ENCODE measurements around the gene DNAH17. TPM values are rescaled to one million over a fixed set of nuclear protein-coding genes. Genes with fewer than 3 reads are reported as not detected.

The DNAH17 gene
- total RNA-seq, 1 experiment from 2014 or later, result 0.13 TPM

DNA sequence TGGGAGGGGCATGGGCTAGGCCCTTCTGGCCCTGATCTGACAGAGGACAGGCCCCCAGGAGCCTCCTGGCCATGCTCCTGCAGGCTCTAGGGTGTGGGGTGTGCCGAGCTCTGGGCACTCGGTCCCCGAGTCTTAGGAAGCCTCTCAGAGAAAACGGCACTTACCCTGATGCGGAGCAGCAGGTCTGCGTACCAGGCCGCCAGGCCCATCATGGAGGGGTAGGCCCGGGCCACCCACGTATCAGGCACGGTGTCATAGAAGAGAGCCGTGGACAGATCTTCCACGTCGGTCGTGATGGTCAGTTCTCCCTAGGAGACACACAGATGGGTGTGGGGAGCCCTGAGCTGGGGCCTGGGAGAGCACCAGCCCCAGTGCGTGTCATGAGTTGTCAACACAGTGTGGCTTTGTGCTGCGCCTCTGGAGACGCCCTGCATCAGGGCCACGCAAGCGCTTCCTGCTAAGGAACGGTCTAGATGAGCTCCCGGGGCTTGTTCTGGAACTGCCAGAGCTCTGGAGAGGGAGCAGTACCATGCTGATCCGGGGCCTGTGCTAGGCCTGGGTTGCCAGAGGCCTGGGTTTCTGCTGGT is 150.8 kb downstream of the DNAH17 start:
- Histone ChIP-seq H3K18ac (ENCODE audit: insufficient read length, low read depth, low read length) (no peak overlapping the region), H3K14ac (ENCODE audit: insufficient read depth, low read length) (no peak overlapping the region), H4K91ac (ENCODE audit: insufficient read length, low read depth, low read length) (no peak overlapping the region), H2BK12ac (ENCODE audit: insufficient read length, low read depth, low read length) (no peak overlapping the region), H3K4me2 (ENCODE audit: insufficient read depth, insufficient read length, low read length) (no peak overlapping the region), H2BK20ac (ENCODE audit: low read depth, low read length, poor library complexity, severe bottlenecking) (no peak overlapping the region), H3K27ac (ENCODE audit: insufficient read length, low read depth, low read length) (no peak overlapping the region), H2AFZ (ENCODE audit: low read length) (no peak overlapping the region), H2BK15ac (ENCODE audit: low read depth, low read length) (no peak overlapping the region), H4K5ac (ENCODE audit: insufficient read length, low read depth, low read length) (no peak overlapping the region), H3K9me3 (ENCODE audit: control insufficient read depth, low read depth, low read length) (no peaks in the 10 kb centered on the region), H3K4me1 (ENCODE audit: insufficient read depth, low read length) (no peaks in the 10 kb centered on the region; the same call in 1 of the 2 replicates), H3K23me2 (ENCODE audit: insufficient read length, low read depth, low read length, poor library complexity, severe bottlenecking) (no peaks in the 10 kb centered on the region), H3K79me1 (ENCODE audit: insufficient read depth, low read depth, low read length, poor library complexity, severe bottlenecking) (no peaks in the 10 kb centered on the region), H3K56ac (ENCODE audit: insufficient read length, low read depth, low read length) (no peak overlapping the region), H2AK5ac (ENCODE audit: insufficient read length, low read length) (no peak overlapping the region), H3T11ph (ENCODE audit: low read length) (no peak overlapping the region), H3K4ac (ENCODE audit: low read depth, low read length) (no peak overlapping the region), H3K79me2 (ENCODE audit: insufficient read depth, low read length) (no peaks in the 10 kb centered on the region), H2BK5ac (ENCODE audit: insufficient read length, low read length) (no peak overlapping the region), H3K27me3 (ENCODE audit: insufficient read depth, low read length) (no peaks in the 10 kb centered on the region), H4K20me1 (ENCODE audit: control insufficient read depth, insufficient read depth, insufficient read length) (peaks cover 2% of the 10 kb centered on the region), H4K8ac (replicated peaks; ENCODE audit: insufficient read length, low read depth, low read length) (no peak overlapping the region), H3K23ac (ENCODE audit: insufficient read length, low read depth, low read length) (no peak overlapping the region), H3K9ac (ENCODE audit: extremely low read depth, insufficient read length, low read length) (no peak overlapping the region), H2BK120ac (ENCODE audit: low read depth, low read length, poor library complexity, severe bottlenecking) (no peak overlapping the region)
- Mint-ChIP-seq H3K4me1 (peaks cover 13 to 17% of the 10 kb centered on the region in 2 experiments), H3K27ac (peak overlapping the region in 1 of 3 experiments; percentile 59; a peak in 2 of 7 replicates), H3K9me3 (no peaks in the 10 kb centered on the region), H3K36me3 (ENCODE audit: insufficient read depth in 1 of 3, low read depth in 3 of 3) (peaks cover 21 to 54% (median 40%) of the 10 kb centered on the region in 3 experiments; a peak in 6 of 7 replicates), H3K4me3 (no peak overlapping the region), H3K27me3 (ENCODE audit: low read depth) (no peaks in the 10 kb centered on the region)
- DNase-seq, result no peak
- WGBS (ENCODE audit: extremely low coverage, insufficient read length, low lambda C conversion rate), result no CpG with 5 or more reads among the region's 22 CpGs
- TF ChIP-seq, protein P1, sequence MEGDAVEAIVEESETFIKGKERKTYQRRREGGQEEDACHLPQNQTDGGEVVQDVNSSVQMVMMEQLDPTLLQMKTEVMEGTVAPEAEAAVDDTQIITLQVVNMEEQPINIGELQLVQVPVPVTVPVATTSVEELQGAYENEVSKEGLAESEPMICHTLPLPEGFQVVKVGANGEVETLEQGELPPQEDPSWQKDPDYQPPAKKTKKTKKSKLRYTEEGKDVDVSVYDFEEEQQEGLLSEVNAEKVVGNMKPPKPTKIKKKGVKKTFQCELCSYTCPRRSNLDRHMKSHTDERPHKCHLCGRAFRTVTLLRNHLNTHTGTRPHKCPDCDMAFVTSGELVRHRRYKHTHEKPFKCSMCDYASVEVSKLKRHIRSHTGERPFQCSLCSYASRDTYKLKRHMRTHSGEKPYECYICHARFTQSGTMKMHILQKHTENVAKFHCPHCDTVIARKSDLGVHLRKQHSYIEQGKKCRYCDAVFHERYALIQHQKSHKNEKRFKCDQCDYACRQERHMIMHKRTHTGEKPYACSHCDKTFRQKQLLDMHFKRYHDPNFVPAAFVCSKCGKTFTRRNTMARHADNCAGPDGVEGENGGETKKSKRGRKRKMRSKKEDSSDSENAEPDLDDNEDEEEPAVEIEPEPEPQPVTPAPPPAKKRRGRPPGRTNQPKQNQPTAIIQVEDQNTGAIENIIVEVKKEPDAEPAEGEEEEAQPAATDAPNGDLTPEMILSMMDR (conservative IDR thresholded peaks at IDR 0.05), result no peak

All from H9 (cell line).